GM21723 (cell line): ENCODE measurements around the gene PRMT9.

Experiments
- ATAC-seq: cut with Tn5 transposase; IDR thresholded peaks from one replicate; pipeline ENCODE4 v1.9.1; 2021; ENCODE audit warnings: mild to moderate bottlenecking, moderate library complexity; ENCODE audit not compliant: unreplicated experiment

PRMT9 gene

GRCh38 chr4:147625733-147626132, 58.2 kb downstream of the PRMT9 start:
- no peak for ATAC-seq

GRCh38 chr4:147620315-147620714, 63.6 kb downstream of the PRMT9 start:
- no peak for ATAC-seq

- peak; percentile 23 for ATAC-seq
Measured at GRCh38 chr4:147617841-147618691, 65.9 kb downstream of the PRMT9 start.

GRCh38 chr4:147617173-147617840, 66.7 kb downstream of the PRMT9 start, which contains the start of gene TMEM184C:
TMEM184C (plus strand) TSS chr4:147617397; CDS start chr4:147617957, 560 bp downstream.
- ATAC-seq = peak; percentile 100

- peak; percentile 20 for ATAC-seq
Measured at GRCh38 chr4:147616849-147617172, 67.2 kb downstream of the PRMT9 start.

GRCh38 chr4:147610686-147611085, 73.3 kb downstream of the PRMT9 start:
- ATAC-seq = no peak

- ATAC-seq = no peak
Measured at GRCh38 chr4:147607471-147607870, 76.5 kb downstream of the PRMT9 start.

GRCh38 chr4:147605499-147605898, 78.5 kb downstream of the PRMT9 start:
- ATAC-seq = no peak

GRCh38 chr4:147599769-147600168, 84.2 kb downstream of the PRMT9 start:
- no peak for ATAC-seq

GRCh38 chr4:147599206-147599605, 84.8 kb downstream of the PRMT9 start:
- ATAC-seq = no peak

GRCh38 chr4:147597561-147597960, 86.4 kb downstream of the PRMT9 start:
- ATAC-seq = no peak

GRCh38 chr4:147596981-147597380, 87.0 kb downstream of the PRMT9 start:
- ATAC-seq = no peak

GRCh38 chr4:147596377-147596776, 87.6 kb downstream of the PRMT9 start:
- no peak for ATAC-seq

GRCh38 chr4:147594578-147594977, 89.4 kb downstream of the PRMT9 start:
- no peak for ATAC-seq

GRCh38 chr4:147594107-147594506, 89.9 kb downstream of the PRMT9 start:
- no peak for ATAC-seq

GRCh38 chr4:147591106-147591505, 92.9 kb downstream of the PRMT9 start:
- no peak for ATAC-seq

- ATAC-seq = peak; percentile 61
Measured at GRCh38 chr4:147590249-147590920, 93.6 kb downstream of the PRMT9 start.

- no peak for ATAC-seq
Measured at GRCh38 chr4:147589586-147589985, 94.4 kb downstream of the PRMT9 start.
